Activated naive CD4-positive, alpha-beta T cell (primary cell): ENCODE measurements around the gene STX16.

ENCODE experiments used
- DNase-seq, 4 experiments: peaks; one replicate each; lab custom pipeline; 2025; lab: John Stamatoyannopoulos, UW

STX16 gene

GRCh38 chr20:58677808-58678207 is 26.7 kb downstream of the STX16 start:
- DNase-seq: no peak

GRCh38 chr20:58678806-58679205 is 27.7 kb downstream of the STX16 start:
- no peak for DNase-seq

GRCh38 chr20:58682656-58683531 is 31.8 kb downstream of the STX16 start:
- no peak for DNase-seq

GRCh38 chr20:58684291-58684690 is 33.2 kb downstream of the STX16 start:
- DNase-seq: no peak

GRCh38 chr20:58685988-58686387 is 34.9 kb downstream of the STX16 start:
- no peak for DNase-seq

- DNase-seq: no peak
Measured at GRCh38 chr20:58688414-58688813, 37.3 kb downstream of the STX16 start.

GRCh38 chr20:58688840-58689239 is 37.8 kb downstream of the STX16 start:
- DNase-seq: no peak

GRCh38 chr20:58690396-58691135 is 39.5 kb downstream of the STX16 start:
- no peak for DNase-seq

- DNase-seq: no peak
Measured at GRCh38 chr20:58691773-58692578, 40.9 kb downstream of the STX16 start.

- DNase-seq: peak in 3 of 4 experiments; percentile 10 to 57 (median 34)
Measured at GRCh38 chr20:58692579-58693225, 41.6 kb downstream of the STX16 start, which contains the start of gene NPEPL1. TSS of gene NPEPL1 (plus strand) at chr20:58692800. CDS start at chr20:58692901, 101 bp downstream.

- DNase-seq: no peak
Measured at GRCh38 chr20:58693226-58694006, 42.3 kb downstream of the STX16 start.

- no peak for DNase-seq
Measured at GRCh38 chr20:58694241-58695083, 43.4 kb downstream of the STX16 start.

- DNase-seq: no peak
Measured at GRCh38 chr20:58695084-58695722, 44.1 kb downstream of the STX16 start.

- DNase-seq: no peak
Measured at GRCh38 chr20:58695895-58696375, 44.9 kb downstream of the STX16 start.

GRCh38 chr20:58696411-58696961 is 45.4 kb downstream of the STX16 start:
- no peak for DNase-seq

GRCh38 chr20:58697201-58697866 is 46.3 kb downstream of the STX16 start:
- DNase-seq: no peak

- DNase-seq: no peak
Measured at GRCh38 chr20:58697867-58698703, 47.0 kb downstream of the STX16 start.
